ENCODE results near the gene NPC1L1.

DNA sequence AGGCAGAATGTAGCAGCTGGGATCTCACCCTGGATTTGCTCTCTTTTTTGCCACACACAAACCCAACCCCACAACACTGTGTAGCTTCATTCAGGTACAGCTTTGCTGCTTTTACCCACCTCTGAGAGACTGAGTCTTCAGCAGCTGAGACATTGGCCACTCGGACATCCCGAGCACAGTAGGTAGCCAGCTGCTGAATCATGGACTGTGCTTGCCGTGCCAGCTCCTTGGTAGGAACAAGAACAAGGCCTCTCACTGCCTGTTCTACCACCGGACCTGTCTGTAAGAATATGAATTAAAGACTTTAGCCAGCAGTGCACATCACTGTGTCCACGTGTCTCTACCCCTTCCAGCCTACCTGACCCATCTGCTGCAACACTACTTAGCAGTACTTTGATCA lies 31.6 kb upstream of the NPC1L1 start:
- TF ChIP-seq, protein P1, sequence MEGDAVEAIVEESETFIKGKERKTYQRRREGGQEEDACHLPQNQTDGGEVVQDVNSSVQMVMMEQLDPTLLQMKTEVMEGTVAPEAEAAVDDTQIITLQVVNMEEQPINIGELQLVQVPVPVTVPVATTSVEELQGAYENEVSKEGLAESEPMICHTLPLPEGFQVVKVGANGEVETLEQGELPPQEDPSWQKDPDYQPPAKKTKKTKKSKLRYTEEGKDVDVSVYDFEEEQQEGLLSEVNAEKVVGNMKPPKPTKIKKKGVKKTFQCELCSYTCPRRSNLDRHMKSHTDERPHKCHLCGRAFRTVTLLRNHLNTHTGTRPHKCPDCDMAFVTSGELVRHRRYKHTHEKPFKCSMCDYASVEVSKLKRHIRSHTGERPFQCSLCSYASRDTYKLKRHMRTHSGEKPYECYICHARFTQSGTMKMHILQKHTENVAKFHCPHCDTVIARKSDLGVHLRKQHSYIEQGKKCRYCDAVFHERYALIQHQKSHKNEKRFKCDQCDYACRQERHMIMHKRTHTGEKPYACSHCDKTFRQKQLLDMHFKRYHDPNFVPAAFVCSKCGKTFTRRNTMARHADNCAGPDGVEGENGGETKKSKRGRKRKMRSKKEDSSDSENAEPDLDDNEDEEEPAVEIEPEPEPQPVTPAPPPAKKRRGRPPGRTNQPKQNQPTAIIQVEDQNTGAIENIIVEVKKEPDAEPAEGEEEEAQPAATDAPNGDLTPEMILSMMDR (IDR thresholded peaks at IDR 0.05) = no peak
- TF ChIP-seq POLR2A (IDR thresholded peaks at IDR 0.05) = no peak
